OCI-LY3 (cell line): ENCODE results near the gene MFN2.

Experiments
- H2AFZ ChIP-seq: fragments of 200-600, 300-600 bp; shearing (Covaris generic); 2 replicates; pipeline ENCODE4 v1.6.0; 2014; ENCODE audit warnings: antibody characterized with exemption, low read depth, low read length
- H3K27ac ChIP-seq: fragments of 200-600, 300-600 bp; sonication (generic); 2 replicates; pipeline ENCODE4 v1.5.1; 2014; ENCODE audit warnings: mild to moderate bottlenecking, low read length, moderate library complexity, mixed read lengths
- H3K27me3 ChIP-seq: fragments of 200-600, 300-600 bp; sonication (generic); 2 replicates; pipeline ENCODE4 v1.6.1; 2014; ENCODE audit warnings: low read depth, low read length, mixed read lengths
- H3K36me3 ChIP-seq: fragments of 200-600, 300-600 bp; sonication (generic); replicated peaks from 2 replicates; pipeline ENCODE3; 2014; ENCODE audit warnings: low read depth, low read length, mixed read lengths
- H3K4me1 ChIP-seq: fragments of 300-600, 200-600 bp; sonication (generic); 2 replicates; pipeline ENCODE4 v1.6.1; 2014; ENCODE audit warnings: low read length, mixed read lengths
- H3K4me2 ChIP-seq: fragments of 200-600, 300-600 bp; sonication (generic); 2 replicates; pipeline ENCODE4 v1.6.1; 2014; ENCODE audit warnings: low read length, mixed read lengths
- H3K4me3 ChIP-seq: fragments of 300-600, 200-600 bp; sonication (generic); 2 replicates; pipeline ENCODE4 v1.5.1; 2014; ENCODE audit warnings: antibody characterized with exemption, mild to moderate bottlenecking, low read length, moderate library complexity
- H3K79me2 ChIP-seq: fragments of 300-600, 200-600 bp; shearing (Covaris generic); 2 replicates; pipeline ENCODE4 v1.6.1; 2014; ENCODE audit warnings: mild to moderate bottlenecking, low read length, mixed read lengths
- H3K9ac ChIP-seq: fragments of 300-600, 200-600 bp; shearing (Covaris generic); 2 replicates; pipeline ENCODE4 v1.6.0; 2014; ENCODE audit warnings: mild to moderate bottlenecking, low read length, moderate library complexity
- H3K9me3 ChIP-seq: fragments of 200-600, 300-600 bp; shearing (Covaris generic); 2 replicates; pipeline ENCODE4 v1.6.1; 2014; ENCODE audit warnings: low read length, mixed read lengths; ENCODE audit not compliant: insufficient read depth
- H4K20me1 ChIP-seq: fragments of 200-600, 300-600 bp; sonication (generic); 2 replicates; pipeline ENCODE4 v1.6.1; 2016; ENCODE audit warnings: low read length, mixed read lengths; ENCODE audit not compliant: insufficient read depth
- EZH2phosphoT487 ChIP-seq: fragments of 200-600 bp; shearing (Covaris generic); IDR thresholded peaks from 2 replicates; pipeline ENCODE4 v1.6.1; 2018; ENCODE audit warnings: antibody characterized with exemption, mixed run types, low read depth
- TF ChIP-seq, protein P1 (sequence below): fragments of 200-600, 300-600 bp; sonication (generic); IDR thresholded peaks from 2 replicates; pipeline ENCODE4 v1.5.1; 2014; ENCODE audit warnings: antibody characterized with exemption, low read length, low read depth

MFN2 gene

DNA sequence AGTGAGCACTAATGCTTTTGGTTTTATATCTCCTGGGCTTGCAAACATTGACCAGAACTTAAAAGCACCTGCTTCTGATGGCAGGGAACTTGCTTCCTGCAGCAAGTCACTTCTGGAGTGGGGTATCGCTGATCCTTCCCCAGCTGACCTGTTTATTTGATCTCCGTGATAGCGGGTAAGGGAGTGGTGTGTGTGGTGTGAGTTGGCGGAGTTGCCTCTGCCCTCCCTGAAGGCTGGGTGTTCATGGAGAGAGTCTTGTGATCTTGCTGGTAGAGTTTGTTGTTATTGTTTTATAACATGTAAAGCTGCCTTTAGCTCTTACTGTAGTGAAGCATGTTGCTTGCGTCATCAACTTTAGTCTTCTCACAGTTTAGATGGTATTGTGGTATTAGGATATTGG lies 3.9 kb downstream of the MFN2 start:
- H3K4me2 ChIP-seq = no peak overlapping the region
- H3K36me3 ChIP-seq = no peaks in the 10 kb centered on the region
- no peak overlapping the region for H3K27ac ChIP-seq
- peaks cover 21% of the 10 kb centered on the region for H3K79me2 ChIP-seq
- TF ChIP-seq EZH2phosphoT487 = no peak
- TF ChIP-seq, protein P1, sequence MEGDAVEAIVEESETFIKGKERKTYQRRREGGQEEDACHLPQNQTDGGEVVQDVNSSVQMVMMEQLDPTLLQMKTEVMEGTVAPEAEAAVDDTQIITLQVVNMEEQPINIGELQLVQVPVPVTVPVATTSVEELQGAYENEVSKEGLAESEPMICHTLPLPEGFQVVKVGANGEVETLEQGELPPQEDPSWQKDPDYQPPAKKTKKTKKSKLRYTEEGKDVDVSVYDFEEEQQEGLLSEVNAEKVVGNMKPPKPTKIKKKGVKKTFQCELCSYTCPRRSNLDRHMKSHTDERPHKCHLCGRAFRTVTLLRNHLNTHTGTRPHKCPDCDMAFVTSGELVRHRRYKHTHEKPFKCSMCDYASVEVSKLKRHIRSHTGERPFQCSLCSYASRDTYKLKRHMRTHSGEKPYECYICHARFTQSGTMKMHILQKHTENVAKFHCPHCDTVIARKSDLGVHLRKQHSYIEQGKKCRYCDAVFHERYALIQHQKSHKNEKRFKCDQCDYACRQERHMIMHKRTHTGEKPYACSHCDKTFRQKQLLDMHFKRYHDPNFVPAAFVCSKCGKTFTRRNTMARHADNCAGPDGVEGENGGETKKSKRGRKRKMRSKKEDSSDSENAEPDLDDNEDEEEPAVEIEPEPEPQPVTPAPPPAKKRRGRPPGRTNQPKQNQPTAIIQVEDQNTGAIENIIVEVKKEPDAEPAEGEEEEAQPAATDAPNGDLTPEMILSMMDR = no peak
- no peaks in the 10 kb centered on the region for H3K9me3 ChIP-seq
- no peaks in the 10 kb centered on the region for H3K27me3 ChIP-seq
- H3K4me1 ChIP-seq = peaks cover 7% of the 10 kb centered on the region; the same call in 1 of the 2 replicates
- H3K4me3 ChIP-seq = no peak overlapping the region
- no peak overlapping the region for H2AFZ ChIP-seq
- no peak overlapping the region for H3K9ac ChIP-seq
- no peaks in the 10 kb centered on the region for H4K20me1 ChIP-seq

DNA sequence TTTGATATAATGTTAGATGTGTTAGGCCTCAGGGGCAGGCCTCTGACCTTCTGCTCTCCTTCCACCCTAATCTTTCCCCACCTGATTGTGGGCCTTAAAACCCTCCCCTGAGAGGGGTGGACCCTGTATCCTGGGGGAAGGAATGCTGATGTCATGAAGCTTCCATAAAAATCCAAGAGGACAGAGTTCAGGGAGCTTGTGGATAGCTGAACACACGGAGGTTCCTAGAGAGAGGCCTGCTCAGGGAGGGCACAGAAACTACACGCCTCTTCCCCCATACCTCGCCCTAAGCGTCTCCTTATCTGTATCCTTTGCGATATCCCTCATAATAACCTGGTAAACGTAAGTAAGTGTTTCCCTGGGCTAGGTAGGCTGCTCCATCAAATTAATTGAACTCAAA lies 4.3 kb downstream of the MFN2 start:
- H3K27me3 ChIP-seq = no peaks in the 10 kb centered on the region
- no peaks in the 10 kb centered on the region for H3K36me3 ChIP-seq
- no peak overlapping the region for H3K27ac ChIP-seq
- H2AFZ ChIP-seq = no peak overlapping the region
- no peak overlapping the region for H3K4me3 ChIP-seq
- H3K79me2 ChIP-seq = peaks cover 21% of the 10 kb centered on the region
- no peak overlapping the region for H3K9ac ChIP-seq
- H3K4me1 ChIP-seq = peaks cover 7% of the 10 kb centered on the region; the same call in 1 of the 2 replicates
- no peaks in the 10 kb centered on the region for H3K9me3 ChIP-seq
- no peaks in the 10 kb centered on the region for H4K20me1 ChIP-seq
- TF ChIP-seq, protein P1 = no peak
- no peak for TF ChIP-seq EZH2phosphoT487
- no peak overlapping the region for H3K4me2 ChIP-seq

GRCh38 chr1:11985171-11985570 lies 4.9 kb downstream of the MFN2 start:
- Histone ChIP-seq H3K4me3 (no peak overlapping the region), H3K9ac (no peak overlapping the region), H3K4me2 (no peak overlapping the region), H3K79me2 (peaks cover 21% of the 10 kb centered on the region), H3K9me3 (no peaks in the 10 kb centered on the region), H3K36me3 (no peaks in the 10 kb centered on the region), H2AFZ (no peak overlapping the region), H3K4me1 (peaks cover 7% of the 10 kb centered on the region; the same call in 1 of the 2 replicates), H3K27me3 (no peaks in the 10 kb centered on the region), H4K20me1 (no peaks in the 10 kb centered on the region), H3K27ac (no peak overlapping the region)
- no peak for TF ChIP-seq EZH2phosphoT487
- TF ChIP-seq, protein P1 = no peak

DNA sequence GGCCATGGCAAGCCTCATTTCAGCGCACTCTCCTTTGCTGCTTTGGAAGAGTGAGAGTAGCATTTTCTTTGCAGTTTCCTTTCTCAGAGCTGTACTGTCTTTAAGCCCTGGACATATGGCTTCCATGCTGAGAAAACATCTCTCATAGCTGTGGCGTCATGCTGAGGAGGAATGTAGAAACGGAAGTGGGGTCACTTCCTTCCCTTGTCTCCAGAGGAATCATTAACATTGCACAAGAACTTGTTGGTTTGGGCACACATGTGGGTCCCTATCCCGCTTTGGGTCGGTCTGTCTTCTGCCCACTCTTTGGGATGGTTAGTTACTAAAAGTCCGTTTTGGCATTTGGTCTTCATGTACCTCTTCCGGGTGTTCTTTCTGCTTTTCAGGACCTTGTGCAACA lies 5.6 kb downstream of the MFN2 start:
- Histone ChIP-seq H2AFZ (no peak overlapping the region), H3K27me3 (no peaks in the 10 kb centered on the region), H3K4me1 (peaks cover 6% of the 10 kb centered on the region; the same call in 1 of the 2 replicates), H3K27ac (no peak overlapping the region), H3K36me3 (no peaks in the 10 kb centered on the region), H3K79me2 (peaks cover 17% of the 10 kb centered on the region), H4K20me1 (no peaks in the 10 kb centered on the region), H3K4me3 (no peak overlapping the region), H3K9me3 (no peaks in the 10 kb centered on the region), H3K4me2 (no peak overlapping the region), H3K9ac (no peak overlapping the region)
- TF ChIP-seq, protein P1 = no peak
- no peak for TF ChIP-seq EZH2phosphoT487
